ENCODE results near the gene C2CD3. TPM values are rescaled to one million over a fixed set of nuclear protein-coding genes. Genes with fewer than 3 reads are reported as not detected.
A peak's percentile ranks its signal among the peaks of the same experiment; 100 is the strongest.

C2CD3 gene
- total and polyA plus RNA-seq, 9 of the 15 experiments (the other 6 are each of a cell fraction or from before 2014, with no cell fraction given), result 4.4 to 20.2 (median 15.4) TPM

DNA sequence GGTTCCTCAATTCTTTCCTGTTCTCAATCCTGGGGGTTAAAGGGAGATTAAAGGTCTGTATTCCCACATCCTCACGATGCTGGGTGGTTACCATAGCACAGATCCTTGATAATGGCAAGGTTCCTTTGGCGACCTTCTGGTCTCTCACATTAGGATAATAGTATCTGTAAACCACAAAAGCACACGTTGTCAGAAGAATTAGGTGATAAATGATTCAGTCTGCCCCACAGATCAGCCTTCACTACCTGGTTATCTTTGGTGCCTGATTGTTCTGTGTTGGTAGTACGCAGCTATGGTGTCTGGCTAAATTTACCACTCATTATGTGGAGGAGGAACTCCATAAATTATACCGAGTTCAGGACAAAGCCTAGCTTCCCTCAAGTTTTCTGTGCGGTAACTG is 78.4 kb downstream of the C2CD3 start:
- peak overlapping the region; percentile 30; the same call in 1 of the 2 replicates for H3K4me2 ChIP-seq (ENCODE audit: insufficient read depth, low read length)
- DNase-seq (ENCODE audit: extremely low read depth in 1 of 4, low spot score in 3 of 4) (peak in 2 of 4 experiments; percentile 39 to 62), FAIRE-seq (peak; percentile 79), ATAC-seq (peak; percentile 64)
- no peaks in the 10 kb centered on the region for H3K9me1 ChIP-seq (ENCODE audit: control insufficient read depth, insufficient read depth, low read length)
- H2AFZ ChIP-seq (ENCODE audit: low read depth, low read length), result 0 out of 2 replicates have a peak overlapping the region, but pooled peaks have one; percentile 19
- H3K79me2 ChIP-seq (ENCODE audit: control insufficient read depth, insufficient read depth, low read length), result no peaks in the 10 kb centered on the region
- intact Hi-C loops (cut with micrococcal nuclease), result no loop called here
- H3K27ac ChIP-seq (ENCODE audit: extremely low read depth, low read depth, low read length), result 0 out of 3 replicates have a peak overlapping the region, but pooled peaks have one; percentile 10
- WGBS (ENCODE audit: insufficient coverage, low coverage, missing lambda C conversion rate), result 4% methylated on average over 6 of the region's 6 CpGs
- H3K4me3 ChIP-seq, result no peak overlapping the region
- POLR2A ChIA-PET, result interaction anchor here (0.6 kb wide), 1 partner anchor 141 kb away, joined by 3 read pairs; no protein-coding TSS in a partner anchor
- no TSS peak for BruUV-seq (replicated peaks)
- peaks cover 4 to 8% of the 10 kb centered on the region in 2 experiments; a peak in 4 of 5 replicates for H3K4me1 ChIP-seq (replicated peaks in 1 of 2; ENCODE audit: control insufficient read depth in 2 of 2, insufficient read depth in 2 of 2, low read length in 2 of 2)
- in situ Hi-C loops (cut with MboI), result no loop called here
- H4K20me1 ChIP-seq (replicated peaks; ENCODE audit: control insufficient read depth, insufficient read depth, low read length), result no peaks in the 10 kb centered on the region
- no peak overlapping the region for H3K9ac ChIP-seq (ENCODE audit: insufficient read depth in 1 of 2, low read depth in 2 of 2, low read length in 2 of 2)
- CTCF ChIA-PET (ENCODE audit: low intra/inter-chr PET ratio), result no interaction called here
- peaks cover 50% of the 10 kb centered on the region for H3K36me3 ChIP-seq (ENCODE audit: control insufficient read depth, insufficient read depth, low read length)
- no peaks in the 10 kb centered on the region for H3K27me3 ChIP-seq (ENCODE audit: control insufficient read depth in 2 of 2, insufficient read depth in 2 of 2, low read length in 2 of 2)
- no peaks in the 10 kb centered on the region for H3K9me3 ChIP-seq (replicated peaks; ENCODE audit: control insufficient read depth, insufficient read depth, low read depth, low read length)
- TF ChIP-seq ZSCAN32 (CRISPR knock-in tag; IDR thresholded peaks at IDR 0.05), result no peak
- TF ChIP-seq STAT5A (IDR thresholded peaks at IDR 0.05; ENCODE audit: borderline replicate concordance, low read length), result 0 out of 2 replicates have a peak, but pooled peaks have one; percentile 32
- no peak for TF ChIP-seq MEF2A (IDR thresholded peaks at IDR 0.05; ENCODE audit: control insufficient read depth, low read depth, low read length)
- TF ChIP-seq, protein P1, sequence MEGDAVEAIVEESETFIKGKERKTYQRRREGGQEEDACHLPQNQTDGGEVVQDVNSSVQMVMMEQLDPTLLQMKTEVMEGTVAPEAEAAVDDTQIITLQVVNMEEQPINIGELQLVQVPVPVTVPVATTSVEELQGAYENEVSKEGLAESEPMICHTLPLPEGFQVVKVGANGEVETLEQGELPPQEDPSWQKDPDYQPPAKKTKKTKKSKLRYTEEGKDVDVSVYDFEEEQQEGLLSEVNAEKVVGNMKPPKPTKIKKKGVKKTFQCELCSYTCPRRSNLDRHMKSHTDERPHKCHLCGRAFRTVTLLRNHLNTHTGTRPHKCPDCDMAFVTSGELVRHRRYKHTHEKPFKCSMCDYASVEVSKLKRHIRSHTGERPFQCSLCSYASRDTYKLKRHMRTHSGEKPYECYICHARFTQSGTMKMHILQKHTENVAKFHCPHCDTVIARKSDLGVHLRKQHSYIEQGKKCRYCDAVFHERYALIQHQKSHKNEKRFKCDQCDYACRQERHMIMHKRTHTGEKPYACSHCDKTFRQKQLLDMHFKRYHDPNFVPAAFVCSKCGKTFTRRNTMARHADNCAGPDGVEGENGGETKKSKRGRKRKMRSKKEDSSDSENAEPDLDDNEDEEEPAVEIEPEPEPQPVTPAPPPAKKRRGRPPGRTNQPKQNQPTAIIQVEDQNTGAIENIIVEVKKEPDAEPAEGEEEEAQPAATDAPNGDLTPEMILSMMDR (IDR thresholded peaks at IDR 0.05 in 2 of 3, conservative IDR thresholded peaks at IDR 0.05 in 1 of 3; ENCODE audit: insufficient read depth in 2 of 3, low read depth in 1 of 3, low read length in 3 of 3), result no peak
- TF ChIP-seq, protein P2, sequence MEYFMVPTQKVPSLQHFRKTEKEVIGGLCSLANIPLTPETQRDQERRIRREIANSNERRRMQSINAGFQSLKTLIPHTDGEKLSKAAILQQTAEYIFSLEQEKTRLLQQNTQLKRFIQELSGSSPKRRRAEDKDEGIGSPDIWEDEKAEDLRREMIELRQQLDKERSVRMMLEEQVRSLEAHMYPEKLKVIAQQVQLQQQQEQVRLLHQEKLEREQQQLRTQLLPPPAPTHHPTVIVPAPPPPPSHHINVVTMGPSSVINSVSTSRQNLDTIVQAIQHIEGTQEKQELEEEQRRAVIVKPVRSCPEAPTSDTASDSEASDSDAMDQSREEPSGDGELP (CRISPR knock-in tag; IDR thresholded peaks at IDR 0.05; ENCODE audit: borderline replicate concordance), result no peak
- TF ChIP-seq COPS2 (conservative IDR thresholded peaks at IDR 0.05), result no peak
- no peak for TF ChIP-seq EP400 (IDR thresholded peaks at IDR 0.05)
- TF ChIP-seq MCM7 (IDR thresholded peaks at IDR 0.05), result no peak
- TF ChIP-seq, protein P3, sequence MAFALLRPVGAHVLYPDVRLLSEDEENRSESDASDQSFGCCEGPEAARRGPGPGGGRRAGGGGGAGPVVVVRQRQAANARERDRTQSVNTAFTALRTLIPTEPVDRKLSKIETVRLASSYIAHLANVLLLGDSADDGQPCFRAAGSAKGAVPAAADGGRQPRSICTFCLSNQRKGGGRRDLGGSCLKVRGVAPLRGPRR (CRISPR knock-in tag; IDR thresholded peaks at IDR 0.05), result no peak
- TF ChIP-seq ZFP36 (IDR thresholded peaks at IDR 0.05; ENCODE audit: low read depth, low read length, partially characterized antibody), result no peak
- peak; percentile 66 for TF ChIP-seq TAL1 (IDR thresholded peaks at IDR 0.05)
- TF ChIP-seq CREB1 (IDR thresholded peaks at IDR 0.05), result no peak
- no peak for TF ChIP-seq CREB1 (CRISPR knock-in tag; IDR thresholded peaks at IDR 0.05)
- TF ChIP-seq, protein P4, sequence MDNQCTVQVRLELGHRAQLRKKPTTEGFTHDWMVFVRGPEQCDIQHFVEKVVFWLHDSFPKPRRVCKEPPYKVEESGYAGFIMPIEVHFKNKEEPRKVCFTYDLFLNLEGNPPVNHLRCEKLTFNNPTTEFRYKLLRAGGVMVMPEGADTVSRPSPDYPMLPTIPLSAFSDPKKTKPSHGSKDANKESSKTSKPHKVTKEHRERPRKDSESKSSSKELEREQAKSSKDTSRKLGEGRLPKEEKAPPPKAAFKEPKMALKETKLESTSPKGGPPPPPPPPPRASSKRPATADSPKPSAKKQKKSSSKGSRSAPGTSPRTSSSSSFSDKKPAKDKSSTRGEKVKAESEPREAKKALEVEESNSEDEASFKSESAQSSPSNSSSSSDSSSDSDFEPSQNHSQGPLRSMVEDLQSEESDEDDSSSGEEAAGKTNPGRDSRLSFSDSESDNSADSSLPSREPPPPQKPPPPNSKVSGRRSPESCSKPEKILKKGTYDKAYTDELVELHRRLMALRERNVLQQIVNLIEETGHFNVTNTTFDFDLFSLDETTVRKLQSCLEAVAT (IDR thresholded peaks at IDR 0.05), result no peak
- peak; percentile 44 for TF ChIP-seq CXXC5 (CRISPR knock-in tag; IDR thresholded peaks at IDR 0.05)
- TF ChIP-seq GABPB1 (CRISPR knock-in tag; IDR thresholded peaks at IDR 0.05), result no peak
- TF ChIP-seq PCBP2 (IDR thresholded peaks at IDR 0.05; ENCODE audit: low read depth, low read length, poor library complexity, severe bottlenecking), result no peak
- TF ChIP-seq HEY1 (CRISPR knock-in tag; IDR thresholded peaks at IDR 0.05; ENCODE audit: borderline replicate concordance), result no peak
- TF ChIP-seq RAD51 (IDR thresholded peaks at IDR 0.05; ENCODE audit: borderline replicate concordance, low read depth), result no peak
- peak; percentile 50 for TF ChIP-seq RFX1 (IDR thresholded peaks at IDR 0.05)
- no peak for TF ChIP-seq ZKSCAN3 (CRISPR knock-in tag; IDR thresholded peaks at IDR 0.05)
